ENCODE measurements around the gene CLASRP.

- TF ChIP-seq POLR2AphosphoS5 (IDR thresholded peaks at IDR 0.05; ENCODE audit: low read depth): no peak
- TF ChIP-seq CTCF (IDR thresholded peaks at IDR 0.05; ENCODE audit: insufficient read depth, low read length): no peak
- TF ChIP-seq SPI1 (IDR thresholded peaks at IDR 0.05; ENCODE audit: borderline replicate concordance, low read depth): no peak
- no peak for TF ChIP-seq REST (IDR thresholded peaks at IDR 0.05; ENCODE audit: insufficient replicate concordance, low read depth)
These were observed 13.6 kb upstream of the CLASRP start for GRCh38 chr19:45025264-45025663.

Measured in HL-60 (cell line).